ENCODE results near the gene SVOP.
"Not testable (repeated sequence)": the region's sequence is repeated elsewhere in the genome, so short reads cannot be mapped to it uniquely, and the experiment has no call there.

SVOP gene

DNA sequence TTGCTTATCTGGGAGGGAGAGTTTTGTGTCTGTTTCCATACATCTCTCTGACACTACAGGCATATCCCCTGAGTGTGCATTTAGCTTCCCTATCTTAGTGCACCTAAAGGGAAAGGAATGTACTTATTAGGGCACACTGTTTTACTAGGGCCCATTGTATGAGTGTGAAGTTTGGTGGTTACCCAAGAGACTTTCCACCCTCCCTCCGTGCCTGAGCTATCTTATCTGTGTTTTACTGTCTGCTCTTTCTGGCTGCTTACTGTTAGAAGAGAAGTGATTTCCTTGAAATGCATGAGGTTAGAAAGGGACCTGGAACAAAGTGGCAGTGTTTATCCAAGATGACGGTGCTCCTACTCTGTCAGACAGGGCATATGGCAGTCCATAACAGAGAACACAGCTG is 8.5 kb upstream of the SVOP start:
- DNase-seq = no peak

- not testable (repeated sequence) for DNase-seq
Measured at GRCh38 chr12:109028624-109029023, 7.8 kb upstream of the SVOP start.

GRCh38 chr12:109027767-109028166 is 6.9 kb upstream of the SVOP start:
- DNase-seq = no peak

GRCh38 chr12:109020146-109020795 is 597 bp downstream of the SVOP start:
- DNase-seq = no peak

DNA sequence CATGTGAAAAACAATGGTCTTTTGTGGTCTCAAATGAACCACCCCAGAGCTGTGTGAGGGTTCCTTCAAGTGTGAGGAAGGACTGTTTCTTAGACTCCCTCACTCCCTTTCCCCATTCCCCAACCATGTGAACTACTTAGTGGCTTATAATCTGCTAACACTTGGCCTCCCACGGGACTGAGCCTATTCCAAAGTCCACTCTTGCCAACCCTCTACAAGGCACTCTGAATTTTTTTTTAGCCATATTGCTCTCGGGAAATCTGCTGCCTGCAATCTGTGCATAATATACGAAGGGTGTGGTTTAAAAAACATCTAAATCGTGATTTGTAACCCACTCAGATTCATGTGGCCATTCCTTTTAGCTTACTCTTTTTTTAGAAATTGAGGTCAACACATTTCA is 2.6 kb downstream of the SVOP start:
- no peak for DNase-seq

DNA sequence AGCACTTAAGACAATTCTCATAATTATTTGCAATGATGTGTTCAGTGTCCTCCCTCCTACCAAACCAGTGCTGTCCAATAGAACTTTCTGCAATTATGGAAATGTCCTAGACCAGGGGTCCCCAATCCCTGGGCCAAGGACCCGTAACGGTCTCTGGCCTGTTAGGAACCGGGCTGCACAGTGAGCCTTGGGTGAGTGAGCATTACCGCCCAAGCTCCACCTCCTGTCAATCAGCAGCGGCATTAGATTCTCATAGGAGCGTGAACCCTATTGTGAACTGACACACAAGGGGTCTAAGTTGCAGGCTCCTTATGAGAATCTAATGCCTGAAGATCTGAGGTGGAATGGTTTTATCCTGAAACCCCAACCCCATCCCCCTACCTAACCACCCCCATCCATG is 3.9 kb downstream of the SVOP start:
- no peak for DNase-seq

DNA sequence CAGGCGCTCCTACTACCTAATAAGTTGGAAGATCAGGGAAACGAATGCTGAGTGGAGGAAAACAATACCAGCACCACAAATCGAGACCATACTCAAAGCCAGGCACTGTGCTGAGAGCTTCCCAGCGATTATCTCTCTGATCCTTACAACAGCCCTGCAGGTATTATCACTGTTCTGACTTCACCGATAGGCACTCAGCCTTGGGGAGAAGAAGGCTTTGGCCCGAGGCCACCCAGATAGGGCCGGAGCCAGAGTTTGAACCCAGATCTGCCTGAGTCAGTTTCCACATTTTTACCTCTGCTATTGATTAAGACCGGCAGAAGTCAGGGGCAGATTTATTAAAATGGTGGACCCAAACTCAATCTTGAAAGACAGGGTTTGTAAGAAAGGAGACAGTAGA is 4.9 kb downstream of the SVOP start:
- no peak for DNase-seq

DNA sequence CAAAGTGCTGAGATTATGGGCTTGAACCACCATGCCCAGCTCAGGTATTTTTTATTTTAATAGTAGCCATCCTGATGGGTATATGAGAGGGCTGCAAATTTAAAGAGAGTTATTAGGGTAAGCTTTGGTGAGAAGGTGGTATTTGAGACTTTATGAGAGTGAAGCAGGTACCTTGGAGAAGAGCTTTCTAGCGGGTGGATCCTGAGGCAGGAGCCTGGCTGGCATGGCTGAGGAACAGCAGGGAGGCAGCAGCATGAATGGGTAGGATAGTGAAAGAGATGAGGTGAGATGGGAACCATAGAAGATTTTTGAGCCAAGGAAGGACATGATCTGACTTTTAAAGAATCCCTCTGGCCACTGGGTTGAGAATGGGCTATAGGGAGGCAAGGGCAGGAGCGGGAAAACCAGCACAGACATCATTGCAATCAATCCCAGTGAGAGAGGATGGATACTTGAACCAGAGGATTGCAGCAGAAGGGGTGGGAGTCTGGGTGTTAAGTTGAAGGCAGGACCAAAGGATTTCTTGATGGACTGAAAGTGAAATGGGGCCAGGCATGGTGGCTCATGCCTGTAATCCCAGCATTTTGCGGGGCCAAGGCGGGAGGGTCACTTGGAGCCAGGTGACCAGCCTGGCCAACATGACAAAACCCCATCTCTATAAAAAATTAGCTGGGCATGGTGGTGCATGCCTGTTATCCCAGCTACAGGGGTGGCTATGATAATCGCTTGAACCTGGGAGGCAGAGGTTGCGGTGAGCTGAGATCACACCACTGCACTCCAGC is 5.7 kb downstream of the SVOP start:
- no peak for DNase-seq

DNA sequence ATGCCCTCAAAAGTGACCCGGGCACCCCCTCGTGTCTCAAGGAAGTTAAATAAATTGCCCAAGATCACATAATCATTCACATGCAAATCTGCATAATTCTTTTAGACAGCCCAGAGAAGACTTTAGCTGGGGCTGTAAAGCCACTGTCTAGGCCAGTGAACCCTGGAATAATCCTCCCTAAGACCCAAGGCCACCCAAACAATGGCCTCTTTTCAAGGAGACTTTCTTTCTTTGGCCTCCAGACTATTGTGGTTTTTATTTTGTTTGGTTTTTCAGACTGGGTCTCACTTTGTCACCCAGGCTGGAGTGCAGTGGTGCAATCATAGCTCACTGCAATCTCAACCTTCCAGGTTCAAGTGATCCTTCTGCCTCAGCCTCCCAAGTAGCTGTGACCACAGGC is 10.6 kb downstream of the SVOP start:
- DNase-seq = no peak

- no peak for DNase-seq
Measured at GRCh38 chr12:109009766-109010165, 11.1 kb downstream of the SVOP start.

DNA sequence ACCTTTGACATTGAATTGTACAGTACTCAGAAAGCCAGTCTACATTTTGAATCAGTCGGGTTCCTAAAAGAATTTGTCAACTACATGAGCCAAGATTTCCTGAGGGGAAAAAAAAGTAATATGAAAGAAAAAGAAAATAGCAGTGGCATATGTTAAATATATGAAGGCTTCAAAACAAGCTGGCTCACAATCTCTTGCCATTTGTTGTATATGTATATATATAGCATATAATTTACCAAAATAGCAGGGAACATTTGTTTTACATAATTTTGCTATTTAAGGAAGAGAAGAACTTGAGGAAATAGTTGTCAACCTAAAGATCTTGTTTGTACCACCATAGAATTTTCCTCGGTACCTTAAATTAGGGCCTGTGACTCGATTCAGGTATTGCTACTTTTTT is 16.9 kb downstream of the SVOP start:
- DNase-seq = no peak

GRCh38 chr12:108996320-108996719 is 24.5 kb downstream of the SVOP start:
- DNase-seq = no peak

- DNase-seq = no peak
Measured at GRCh38 chr12:108995370-108995992, 25.4 kb downstream of the SVOP start.

DNA sequence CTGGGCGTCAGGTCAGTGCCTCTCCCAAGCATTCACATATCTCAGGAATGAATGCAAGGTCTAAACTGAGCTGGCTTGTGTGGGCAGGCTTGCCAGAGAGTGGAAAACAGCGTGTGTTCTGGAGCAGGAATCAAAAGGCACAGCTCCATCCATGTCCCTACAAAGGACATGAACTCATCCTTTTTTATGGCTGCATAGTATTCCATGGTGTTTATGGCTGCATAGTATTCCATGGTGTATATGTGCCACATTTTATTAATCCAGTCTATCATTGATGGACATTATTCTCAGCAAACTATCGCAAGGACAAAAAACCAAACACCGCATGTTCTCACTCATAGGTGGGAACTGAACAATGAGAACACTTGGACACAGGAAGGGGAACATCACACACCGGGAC is 30.8 kb downstream of the SVOP start:
- not testable (repeated sequence) for DNase-seq

GRCh38 chr12:108989376-108989775 is 31.5 kb downstream of the SVOP start:
- no peak for DNase-seq

GRCh38 chr12:108985750-108986149 is 35.1 kb downstream of the SVOP start:
- no peak for DNase-seq

DNA sequence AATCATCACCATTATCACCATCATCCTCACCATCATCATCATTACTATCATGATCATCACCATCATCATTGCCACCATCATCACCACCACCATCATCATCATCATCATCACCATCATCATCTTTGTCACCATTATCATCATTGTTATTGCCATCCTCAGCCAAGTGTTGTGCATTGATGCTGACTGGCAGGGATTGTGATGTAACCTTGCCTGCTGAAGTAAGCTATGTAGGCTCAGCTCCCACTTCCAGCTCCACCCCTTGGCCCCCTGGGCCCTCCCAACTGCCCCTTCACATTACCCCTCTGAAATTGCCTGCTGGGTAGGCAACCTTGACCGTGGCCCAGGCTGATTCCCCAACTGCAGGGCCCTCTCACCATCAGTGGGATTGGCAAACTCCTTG is 37.6 kb downstream of the SVOP start:
- DNase-seq = no peak

GRCh38 chr12:108982621-108983219 is 38.1 kb downstream of the SVOP start:
- DNase-seq = no peak

- no peak for DNase-seq
Measured at GRCh38 chr12:108981835-108982234, 39.0 kb downstream of the SVOP start.

DNA sequence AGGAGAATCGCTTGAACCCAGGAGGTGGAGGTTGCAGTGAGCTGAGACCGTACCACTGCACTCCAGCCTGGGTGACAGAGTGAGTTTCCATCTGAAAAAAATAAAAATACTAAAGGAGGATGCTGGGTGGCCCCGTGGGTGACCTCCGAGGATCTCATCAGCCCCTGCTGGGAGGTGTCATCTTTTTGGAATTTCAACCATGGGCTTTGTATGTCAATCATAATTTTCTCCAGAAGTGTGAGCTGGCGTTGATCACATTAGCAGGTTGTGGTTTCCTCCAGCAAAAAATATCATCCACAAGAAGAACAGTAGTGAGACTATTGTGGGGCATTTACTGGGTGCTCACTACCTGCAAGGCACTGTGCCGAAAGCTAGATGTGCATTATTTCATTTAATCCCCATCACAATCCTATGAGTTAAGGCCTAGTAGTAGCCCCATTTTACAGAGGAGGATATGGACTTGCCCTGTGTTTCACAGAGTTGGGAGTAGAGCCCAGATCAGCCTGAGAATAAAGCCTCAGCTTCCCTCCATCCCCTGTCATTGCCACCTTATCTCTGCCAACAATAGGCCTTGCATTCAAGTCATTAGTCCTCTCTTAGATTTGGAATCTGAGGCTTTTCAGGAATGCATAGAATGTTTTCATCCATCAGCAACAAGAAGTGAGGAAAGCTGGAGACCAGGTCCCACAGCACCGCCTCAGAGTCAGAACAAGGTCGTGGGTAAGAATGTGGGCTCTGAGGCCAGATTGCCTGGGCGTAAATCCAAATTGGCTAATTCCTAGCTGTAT is 39.8 kb downstream of the SVOP start:
- no peak for DNase-seq

GRCh38 chr12:108977360-108977759 is 43.5 kb downstream of the SVOP start:
- no peak for DNase-seq

GRCh38 chr12:108975024-108975593 is 45.8 kb downstream of the SVOP start:
- no peak for DNase-seq
